Hepatocyte (in vitro differentiated cells): Measurements from ENCODE around the gene SH3PXD2A. TPM values are rescaled to one million over a fixed set of nuclear protein-coding genes. Genes with fewer than 3 reads are reported as not detected.
A peak's percentile ranks its signal among the peaks of the same experiment; 100 is the strongest.

Source experiments
- DNase-seq: peaks from one replicate; pipeline ENCODE4 v3.0.0-alpha.2; 2016; ENCODE audit warnings: low spot score
- H2AFZ ChIP-seq: fragments of 200-600 bp; sonication (generic); 2 replicates; pipeline ENCODE4 v1.6.0; 2016; ENCODE audit warnings: antibody characterized with exemption, mild to moderate bottlenecking
- H3K27ac ChIP-seq: fragments of 200-600 bp; sonication (generic); 2 replicates; pipeline ENCODE4 v1.5.1; 2016; ENCODE audit warnings: mild to moderate bottlenecking
- H3K27me3 ChIP-seq: fragments of 200-600 bp; sonication (generic); 2 replicates; pipeline ENCODE4 v1.6.1; 2016
- H3K36me3 ChIP-seq: fragments of 200-600 bp; sonication (generic); replicated peaks from 2 replicates; pipeline ENCODE4 v1.5.1; 2016; ENCODE audit warnings: low read depth; ENCODE audit not compliant: insufficient read depth
- H3K4me1 ChIP-seq: fragments of 200-600 bp; sonication (generic); 2 replicates; pipeline ENCODE4 v1.5.1; 2016; ENCODE audit warnings: mild to moderate bottlenecking, moderate library complexity; ENCODE audit not compliant: insufficient read depth
- H3K4me2 ChIP-seq: fragments of 200-600 bp; sonication (generic); 2 replicates; pipeline ENCODE4 v1.6.0; 2016
- H3K4me3 ChIP-seq: fragments of 200-600 bp; sonication (generic); 2 replicates; pipeline ENCODE4 v1.5.1; 2016; ENCODE audit warnings: mild to moderate bottlenecking
- H3K79me2 ChIP-seq: fragments of 200-600 bp; sonication (generic); 2 replicates; pipeline ENCODE4 v1.6.0; 2017; ENCODE audit warnings: mild to moderate bottlenecking
- H3K9me2 ChIP-seq: fragments of 200-600 bp; sonication (generic); replicated peaks from 2 replicates; pipeline ENCODE4 v1.6.0; 2017; ENCODE audit warnings: mild to moderate bottlenecking; ENCODE audit not compliant: insufficient read depth
- H3K9me3 ChIP-seq: fragments of 200-600 bp; sonication (generic); 2 replicates; pipeline ENCODE4 v1.5.1; 2016; ENCODE audit warnings: low read depth, mild to moderate bottlenecking
- H4K20me1 ChIP-seq: fragments of 200-600 bp; sonication (generic); 2 replicates; pipeline ENCODE4 v1.6.0; 2016; ENCODE audit warnings: mild to moderate bottlenecking; ENCODE audit not compliant: insufficient read depth, poor library complexity, severe bottlenecking
- CTCF ChIP-seq: fragments of 200-600 bp; sonication (generic); IDR thresholded peaks from 2 replicates; pipeline ENCODE4 v1.5.1; 2016; ENCODE audit warnings: antibody characterized with exemption, mild to moderate bottlenecking; ENCODE audit not compliant: poor library complexity
- EZH2 ChIP-seq: fragments of 200-600 bp; sonication (generic); IDR thresholded peaks from 2 replicates; pipeline ENCODE4 v1.6.1; 2016; ENCODE audit warnings: antibody characterized with exemption, mild to moderate bottlenecking, borderline replicate concordance
- EZH2phosphoT487 ChIP-seq: fragments of 200-600 bp; sonication (generic); IDR thresholded peaks from one replicate; pipeline ENCODE4 v1.6.1; 2018; ENCODE audit warnings: antibody characterized with exemption, mild to moderate bottlenecking, low read depth, moderate library complexity; ENCODE audit not compliant: unreplicated experiment, severe bottlenecking
- WGBS: methylation state at CpG from one replicate; pipeline ENCODE4 v1.1.6; 2016; ENCODE audit warnings: low lambda C conversion rate; ENCODE audit errors: missing lambda C conversion rate; 5-methylcytosine and 5-hydroxymethylcytosine counted together
- polyA plus RNA-seq: library from polyadenylated mRNA; unstranded; fragments of >200 nt; fragmentation: Nextera tagmentation; extraction: Ambion mirVana; gene quantifications from 2 replicates; pipeline ENCODE4 v1.2.1, GENCODE V29; 2016
- total RNA-seq: library from RNA; depleted of rRNA; stranded (reverse); fragments of >200 nt; gene quantifications from 2 replicates; pipeline ENCODE4 v1.2.3, GENCODE V29; 2014

SH3PXD2A gene
- total and polyA plus RNA-seq, 2 experiments from 2014 or later = 8.4 to 13.6 TPM

- Histone ChIP-seq H3K4me3 (no peak overlapping the region), H4K20me1 (no peaks in the 10 kb centered on the region), H3K4me1 (peaks cover 56% of the 10 kb centered on the region), H3K9me2 (no peaks in the 10 kb centered on the region), H3K27me3 (no peaks in the 10 kb centered on the region), H3K9me3 (no peaks in the 10 kb centered on the region), H3K79me2 (peaks cover 74% of the 10 kb centered on the region), H3K4me2 (no peak overlapping the region), H2AFZ (no peak overlapping the region), H3K36me3 (no peaks in the 10 kb centered on the region), H3K27ac (no peak overlapping the region)
- no peak for DNase-seq
- no peak for TF ChIP-seq EZH2
- no peak for TF ChIP-seq EZH2phosphoT487
- TF ChIP-seq CTCF = no peak
- 69% methylated on average over 18 of the region's 18 CpGs for WGBS
Measured at GRCh38 chr10:103839872-103840739, 15.3 kb downstream of the SH3PXD2A start.

- no peaks in the 10 kb centered on the region for H3K9me2 ChIP-seq
- H3K36me3 ChIP-seq = no peaks in the 10 kb centered on the region
- TF ChIP-seq EZH2 (no peak), EZH2phosphoT487 (no peak), CTCF (no peak)
- WGBS = 75% methylated on average over 9 of the region's 9 CpGs
- no peak for DNase-seq
- H2AFZ ChIP-seq = no peak overlapping the region
- H4K20me1 ChIP-seq = no peaks in the 10 kb centered on the region
- H3K9me3 ChIP-seq = no peaks in the 10 kb centered on the region
- H3K4me2 ChIP-seq = no peak overlapping the region
- H3K4me3 ChIP-seq = no peak overlapping the region
- no peaks in the 10 kb centered on the region for H3K27me3 ChIP-seq
- peaks cover 62% of the 10 kb centered on the region for H3K4me1 ChIP-seq
- H3K27ac ChIP-seq = no peak overlapping the region
- H3K79me2 ChIP-seq = peaks cover 74% of the 10 kb centered on the region
Measured at GRCh38 chr10:103839519-103839871, 15.9 kb downstream of the SH3PXD2A start.

GRCh38 chr10:103838862-103839518 lies 16.4 kb downstream of the SH3PXD2A start:
- peaks cover 74% of the 10 kb centered on the region for H3K79me2 ChIP-seq
- H3K36me3 ChIP-seq = no peaks in the 10 kb centered on the region
- H3K27ac ChIP-seq = peak overlapping the region; percentile 24
- H3K27me3 ChIP-seq = no peaks in the 10 kb centered on the region
- no peak overlapping the region for H3K4me2 ChIP-seq
- no peaks in the 10 kb centered on the region for H4K20me1 ChIP-seq
- TF ChIP-seq EZH2 (no peak), CTCF (no peak), EZH2phosphoT487 (no peak)
- peaks cover 66% of the 10 kb centered on the region for H3K4me1 ChIP-seq
- H2AFZ ChIP-seq = no peak overlapping the region
- 79% methylated on average over 13 of the region's 13 CpGs for WGBS
- no peaks in the 10 kb centered on the region for H3K9me2 ChIP-seq
- H3K9me3 ChIP-seq = no peaks in the 10 kb centered on the region
- no peak overlapping the region for H3K4me3 ChIP-seq
- no peak for DNase-seq
